ENCODE data around the gene ANKS6. TPM values are rescaled to one million over a fixed set of nuclear protein-coding genes. Genes with fewer than 3 reads are reported as not detected.

The ANKS6 gene
- total and polyA plus RNA-seq, 11 donors: 1.9 to 8.0 (median 3.7) TPM

- Histone ChIP-seq H3K4me1 (peaks cover 0 to 14% (median 6%) of the 10 kb centered on the region in 12 donors), H3K27ac (no peak overlapping the region), H3K36me3 (peaks cover 0 to 32% (median 11%) of the 10 kb centered on the region in 9 donors), H3K4me3 (no peak overlapping the region), H3K27me3 (no peaks in the 10 kb centered on the region), H3K9me3 (no peaks in the 10 kb centered on the region)
- WGBS, 4 donors: 90 to 93% (median 92%) methylated on average over 4 of the region's 4 CpGs
- DNase-seq (no peak), ATAC-seq (no peak)
- TF ChIP-seq POLR2A (IDR thresholded peaks at IDR 0.05): no peak
- TF ChIP-seq CTCF (IDR thresholded peaks at IDR 0.05): no peak
- intact Hi-C loops (cut with DNase I): no loop called here
These were observed 9.4 kb downstream of the ANKS6 start for GRCh38 chr9:98786750-98787510.

GRCh38 chr9:98784831-98785806 lies 11.2 kb downstream of the ANKS6 start:
- Histone ChIP-seq H3K27me3 (no peaks in the 10 kb centered on the region), H3K4me1 (no peaks in the 10 kb centered on the region), H3K4me3 (no peak overlapping the region), H3K36me3 (peaks cover 0 to 38% (median 10%) of the 10 kb centered on the region in 9 donors), H3K27ac (no peak overlapping the region), H3K9me3 (no peaks in the 10 kb centered on the region)
- WGBS, 4 donors: 79 to 87% (median 85%) methylated on average over 8 to 11 of the region's 11 CpGs
- TF ChIP-seq POLR2A (IDR thresholded peaks at IDR 0.05): no peak
- TF ChIP-seq CTCF (IDR thresholded peaks at IDR 0.05): no peak
- DNase-seq (no peak), ATAC-seq (no peak)
- intact Hi-C loops (cut with DNase I): no loop called here

GRCh38 chr9:98783518-98784226 lies 12.7 kb downstream of the ANKS6 start:
- TF ChIP-seq CTCF (IDR thresholded peaks at IDR 0.05) (no peak), POLR2A (IDR thresholded peaks at IDR 0.05) (no peak)
- no peaks in the 10 kb centered on the region for H3K9me3 ChIP-seq
- 90 to 95% (median 93%) methylated on average over 6 to 16 of the region's 16 CpGs for WGBS, 4 donors
- intact Hi-C loops (cut with DNase I): no loop called here
- H3K4me3 ChIP-seq: no peak overlapping the region
- no peaks in the 10 kb centered on the region for H3K4me1 ChIP-seq
- DNase-seq (no peak), ATAC-seq (no peak)
- H3K27me3 ChIP-seq: no peaks in the 10 kb centered on the region
- peaks cover 0 to 28% (median 5%) of the 10 kb centered on the region in 9 donors for H3K36me3 ChIP-seq
- no peak overlapping the region for H3K27ac ChIP-seq
